Measurements from ENCODE around the gene TUBG1. TPM values are rescaled to one million over a fixed set of nuclear protein-coding genes. Genes with fewer than 3 reads are reported as not detected.

TUBG1 gene
- total and polyA plus RNA-seq, 8 donors = 31.5 to 63.2 (median 39.9) TPM

- no peaks in the 10 kb centered on the region for H3K27me3 ChIP-seq
- H3K9me3 ChIP-seq = no peaks in the 10 kb centered on the region
- ATAC-seq (peak; percentile 38), DNase-seq (peak in 1 of 4 donors; percentile 70)
- peak overlapping the region in 1 of 2 donors; percentile 20 for H3K27ac ChIP-seq
- peaks cover 0 to 70% of the 10 kb centered on the region in 2 donors for H3K36me3 ChIP-seq
- H3K4me3 ChIP-seq = no peak overlapping the region
- no peak for TF ChIP-seq CTCF (IDR thresholded peaks at IDR 0.05)
- H3K4me1 ChIP-seq = peaks cover 6 to 44% of the 10 kb centered on the region in 2 donors
- intact Hi-C loops (cut with DNase I) = no loop called here
Observed at GRCh38 chr17:42571435-42572225, 37.9 kb upstream of the TUBG1 start.

- Histone ChIP-seq H3K9me3 (no peaks in the 10 kb centered on the region), H3K36me3 (peaks cover 0 to 70% of the 10 kb centered on the region in 2 donors), H3K4me1 (peaks cover 6 to 48% of the 10 kb centered on the region in 2 donors), H3K4me3 (no peak overlapping the region), H3K27ac (no peak overlapping the region), H3K27me3 (no peaks in the 10 kb centered on the region)
- intact Hi-C loops (cut with DNase I) = no loop called here
- no peak for DNase-seq
- no peak for TF ChIP-seq CTCF (IDR thresholded peaks at IDR 0.05)
- no peak for ATAC-seq
Observed at GRCh38 chr17:42573095-42573494, 36.4 kb upstream of the TUBG1 start.

- H3K36me3 ChIP-seq = peaks cover 0 to 59% of the 10 kb centered on the region in 2 donors
- TF ChIP-seq CTCF (IDR thresholded peaks at IDR 0.05) = no peak
- no peaks in the 10 kb centered on the region for H3K27me3 ChIP-seq
- no peak overlapping the region for H3K4me3 ChIP-seq
- ATAC-seq (no peak), DNase-seq (no peak)
- no peaks in the 10 kb centered on the region for H3K9me3 ChIP-seq
- intact Hi-C loops (cut with DNase I) = no loop called here
- H3K4me1 ChIP-seq = peaks cover 11 to 47% of the 10 kb centered on the region in 2 donors
- no peak overlapping the region for H3K27ac ChIP-seq
Observed at GRCh38 chr17:42574463-42574862, 35.0 kb upstream of the TUBG1 start.

- TF ChIP-seq CTCF (IDR thresholded peaks at IDR 0.05) = no peak
- intact Hi-C loops (cut with DNase I) = loop anchor here in 1 of 2 donors (5.0 kb wide), 1 partner anchor 100 kb away; the partner anchor contains the start of gene PLEKHH3
- H3K4me1 ChIP-seq = peaks cover 11 to 30% of the 10 kb centered on the region in 2 donors
- ATAC-seq (peak; percentile 3), DNase-seq (no peak)
- H3K4me3 ChIP-seq = peak overlapping the region; percentile 68 to 73
- peaks cover 0 to 59% of the 10 kb centered on the region in 2 donors for H3K36me3 ChIP-seq
- no peaks in the 10 kb centered on the region for H3K27me3 ChIP-seq
- peak overlapping the region; percentile 26 to 98 for H3K27ac ChIP-seq
- no peaks in the 10 kb centered on the region for H3K9me3 ChIP-seq
Observed at GRCh38 chr17:42577140-42577531, 32.3 kb upstream of the TUBG1 start.

GRCh38 chr17:42577532-42578281 is 31.8 kb upstream of the TUBG1 start, which contains the start of gene PSMC3IP:
Gene PSMC3IP, minus strand, starts transcription at chr17:42577729. Its CDS starts 43 bp downstream, at chr17:42577686.
- peak; percentile 13 to 35 for TF ChIP-seq CTCF (IDR thresholded peaks at IDR 0.05)
- Histone ChIP-seq H3K36me3 (peaks cover 0 to 59% of the 10 kb centered on the region in 2 donors), H3K4me1 (peaks cover 11 to 28% of the 10 kb centered on the region in 2 donors), H3K4me3 (peak within 1 kb of the TSS; percentile 68 to 73), H3K9me3 (no peaks in the 10 kb centered on the region), H3K27ac (peak within 1 kb of the TSS; percentile 90 to 98), H3K27me3 (no peaks in the 10 kb centered on the region)
- ATAC-seq = peak; percentile 97
- intact Hi-C loops (cut with DNase I) = loop anchor here in 1 of 2 donors (5.0 kb wide), 1 partner anchor 100 kb away; the partner anchor contains the start of gene PLEKHH3
- DNase-seq = peak; percentile 94 to 97 (median 96)
